ENCODE results near the gene NFATC1.

Gene NFATC1

GRCh38 chr18:79424008-79424565 lies 28.4 kb downstream of the NFATC1 start:
- Histone ChIP-seq H3K9me3 (ENCODE audit: control insufficient read depth, low read length) (no peaks in the 10 kb centered on the region), H3K4me3 (ENCODE audit: low read depth, low read length) (no peak overlapping the region), H3K27ac (no peak overlapping the region), H3K4me2 (ENCODE audit: low read length) (no peak overlapping the region), H2AFZ (no peak overlapping the region), H3K4me1 (no peaks in the 10 kb centered on the region), H3K79me2 (no peaks in the 10 kb centered on the region), H3K27me3 (ENCODE audit: control insufficient read depth, insufficient read depth, low read length) (no peaks in the 10 kb centered on the region), H3K36me3 (ENCODE audit: control insufficient read depth, insufficient read depth, low read length) (no peaks in the 10 kb centered on the region), H3K9ac (no peak overlapping the region)
- TF ChIP-seq CTCF (IDR thresholded peaks at IDR 0.05), result no peak

DNA sequence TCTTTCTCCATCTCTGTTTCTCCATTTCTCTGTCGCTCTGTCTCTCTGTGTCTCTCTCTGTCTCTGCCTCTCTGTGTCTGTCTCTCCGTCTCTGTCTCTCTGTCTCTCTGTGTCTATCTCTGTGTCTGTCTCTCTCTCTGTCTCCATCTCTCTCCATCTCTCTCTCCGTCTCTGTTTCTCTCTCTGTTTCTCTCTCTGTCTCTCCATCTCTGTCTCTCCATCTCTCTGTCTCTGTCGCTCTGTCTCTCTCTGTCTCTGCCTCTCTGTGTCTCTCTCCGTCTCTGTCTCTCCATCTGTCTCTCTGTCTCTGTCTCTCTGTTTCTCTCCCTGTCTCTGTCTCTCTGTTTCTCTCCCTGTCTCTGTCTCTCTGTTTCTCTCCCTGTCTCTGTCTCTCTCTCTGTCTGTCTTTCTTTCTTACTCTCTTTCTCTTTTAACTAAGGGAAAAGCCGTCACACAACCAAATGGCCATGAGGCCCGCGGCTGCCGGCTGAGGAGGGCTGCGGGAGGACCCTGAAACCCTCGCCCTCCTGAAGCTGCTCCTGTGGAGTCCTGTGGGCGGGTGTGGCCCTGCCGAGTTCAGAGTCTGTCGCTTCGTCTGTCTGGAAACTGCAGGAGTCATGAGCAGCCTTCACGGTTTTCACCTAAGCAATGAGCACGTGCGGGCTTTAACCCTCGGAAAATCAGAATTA lies 29.3 kb downstream of the NFATC1 start:
- TF ChIP-seq CTCF (IDR thresholded peaks at IDR 0.05), result no peak
- Histone ChIP-seq H3K27ac (no peak overlapping the region), H3K79me2 (no peaks in the 10 kb centered on the region), H3K4me3 (ENCODE audit: low read depth, low read length) (no peak overlapping the region), H3K9me3 (ENCODE audit: control insufficient read depth, low read length) (no peaks in the 10 kb centered on the region), H2AFZ (no peak overlapping the region), H3K4me1 (no peaks in the 10 kb centered on the region), H3K4me2 (ENCODE audit: low read length) (no peak overlapping the region), H3K36me3 (ENCODE audit: control insufficient read depth, insufficient read depth, low read length) (no peaks in the 10 kb centered on the region), H3K27me3 (ENCODE audit: control insufficient read depth, insufficient read depth, low read length) (no peaks in the 10 kb centered on the region), H3K9ac (no peak overlapping the region)

DNA sequence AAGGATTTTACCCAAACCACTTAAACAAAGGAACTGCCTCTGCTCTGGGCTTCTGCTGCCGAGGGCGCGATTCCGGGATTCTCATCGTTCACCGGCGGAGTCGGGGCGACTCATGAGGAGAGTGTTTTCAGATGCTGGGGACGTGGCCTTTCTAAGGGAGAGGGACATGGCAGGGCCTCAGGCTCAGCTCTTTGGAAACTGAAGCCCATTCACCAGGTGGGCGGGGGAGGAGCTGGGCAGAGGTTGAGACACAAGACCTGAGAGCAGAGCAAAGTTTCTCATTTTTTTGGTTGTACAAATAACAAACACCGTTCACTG lies 29.8 kb downstream of the NFATC1 start:
- Histone ChIP-seq H3K36me3 (ENCODE audit: control insufficient read depth, insufficient read depth, low read length) (no peaks in the 10 kb centered on the region), H3K4me2 (ENCODE audit: low read length) (no peak overlapping the region), H3K9me3 (ENCODE audit: control insufficient read depth, low read length) (no peaks in the 10 kb centered on the region), H3K4me1 (no peaks in the 10 kb centered on the region), H3K27me3 (ENCODE audit: control insufficient read depth, insufficient read depth, low read length) (no peaks in the 10 kb centered on the region), H3K27ac (no peak overlapping the region), H3K4me3 (ENCODE audit: low read depth, low read length) (no peak overlapping the region), H2AFZ (no peak overlapping the region), H3K9ac (no peak overlapping the region), H3K79me2 (no peaks in the 10 kb centered on the region)
- TF ChIP-seq CTCF (IDR thresholded peaks at IDR 0.05), result no peak

DNA sequence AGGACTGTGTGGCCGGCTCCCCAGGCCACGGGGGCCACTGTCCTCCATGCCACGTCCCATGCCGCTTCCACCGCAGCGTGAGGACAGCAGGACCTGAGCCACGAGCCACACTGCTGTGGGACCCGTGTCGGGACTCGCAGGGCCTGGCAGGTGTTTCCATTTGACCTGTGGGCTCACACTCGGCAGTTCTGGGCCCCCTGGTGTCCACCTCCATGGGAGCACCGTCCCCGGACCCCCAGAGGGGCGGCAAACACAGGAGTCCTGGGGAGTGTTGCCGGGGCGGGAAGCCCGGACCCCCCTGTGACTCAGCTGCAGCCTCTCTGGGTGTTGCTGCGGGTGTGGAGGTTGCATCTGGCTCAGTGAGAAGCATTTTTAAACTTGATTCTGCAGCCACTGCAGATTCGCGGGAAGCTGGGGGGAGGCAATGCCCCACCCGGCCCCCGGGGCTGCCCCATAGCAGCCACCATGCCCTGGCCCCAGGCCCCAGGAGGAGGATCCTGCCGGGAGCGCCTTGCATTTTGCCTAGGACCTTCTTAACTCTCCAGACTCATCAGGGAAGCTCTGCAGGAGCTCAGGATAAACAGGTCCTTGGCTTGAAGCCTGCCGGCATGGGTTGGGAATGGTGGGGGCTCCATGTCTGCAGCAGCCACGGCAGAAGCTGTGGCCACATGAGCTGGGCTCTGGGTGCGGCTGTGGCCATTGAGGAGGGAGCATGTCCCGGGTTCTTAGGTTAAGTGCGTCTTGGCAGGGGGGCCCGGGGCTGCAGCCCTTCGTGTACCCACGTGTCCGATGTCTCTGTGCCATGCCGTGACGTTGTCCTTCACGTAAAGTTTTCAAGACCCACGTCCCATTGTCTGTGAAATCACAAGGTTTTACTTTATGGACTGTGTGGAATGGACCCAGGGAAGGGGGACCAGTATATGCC lies 30.9 kb downstream of the NFATC1 start:
- Histone ChIP-seq H3K4me3 (ENCODE audit: low read depth, low read length) (no peak overlapping the region), H3K9me3 (ENCODE audit: control insufficient read depth, low read length) (no peaks in the 10 kb centered on the region), H3K36me3 (ENCODE audit: control insufficient read depth, insufficient read depth, low read length) (no peaks in the 10 kb centered on the region)

More for the DNA sequence above, 30.9 kb downstream of the NFATC1 start:
- Histone ChIP-seq H3K27me3 (ENCODE audit: control insufficient read depth, insufficient read depth, low read length) (no peaks in the 10 kb centered on the region), H2AFZ (no peak overlapping the region), H3K4me1 (no peaks in the 10 kb centered on the region), H3K27ac (no peak overlapping the region), H3K9ac (no peak overlapping the region), H3K79me2 (no peaks in the 10 kb centered on the region), H3K4me2 (ENCODE audit: low read length) (no peak overlapping the region)
- TF ChIP-seq CTCF (IDR thresholded peaks at IDR 0.05), result no peak

Data from parathyroid adenoma (tissue), 2 donors.